Esophagus squamous epithelium (tissue), 5 donors: ENCODE data around the gene TNS1. TPM values are rescaled to one million over a fixed set of nuclear protein-coding genes. Genes with fewer than 3 reads are reported as not detected.

Source experiments
- DNase-seq: peaks from one replicate; lab custom pipeline; 2025; lab: John Stamatoyannopoulos, UW
- H3K27ac ChIP-seq, 4 donors: fragments of 200-600 bp; sonication (generic); one replicate each; pipeline ENCODE4 v1.5.1; 2016 to 2019; ENCODE audit warnings: mild to moderate bottlenecking in 1 of 4
- H3K27me3 ChIP-seq, 4 donors: fragments of 200-600 bp; sonication (generic); 1 replicate in 3 of 4; 2 replicates in 1 of 4; pipeline versions ENCODE4 v1.5.1 to v1.6.0; 2017 to 2021; ENCODE audit warnings: antibody characterized with exemption in 1 of 4
- H3K36me3 ChIP-seq, 3 donors: fragments of 200-600 bp; sonication (generic); one replicate each; pipeline ENCODE4 v1.5.1; 2016 to 2019
- H3K4me1 ChIP-seq, 3 donors: fragments of 200-600 bp; sonication (generic); one replicate each; pipeline ENCODE4 v1.5.1; 2017 to 2019
- H3K4me3 ChIP-seq, 4 donors: fragments of 200-600 bp; sonication (generic); 1 replicate in 3 of 4; 2 replicates in 1 of 4; pipeline ENCODE4 v1.5.1; 2016 to 2019; ENCODE audit warnings: mild to moderate bottlenecking in 2 of 4, moderate library complexity in 1 of 4
- H3K9me3 ChIP-seq, 3 donors: fragments of 200-600 bp; sonication (generic); one replicate each; pipeline ENCODE4 v1.5.1; 2016 to 2019
- CTCF ChIP-seq, 6 experiments: fragments of 450-650 bp in 4 of 6; fragments of 200-600 bp in 2 of 6; sonication (generic) in 2 of 6; IDR thresholded peaks; one replicate each; pipeline ENCODE4 v1.5.1; 2016 to 2019; ENCODE audit warnings: antibody characterized with exemption in 6 of 6, mild to moderate bottlenecking in 4 of 6, moderate library complexity in 4 of 6
- POLR2A ChIP-seq, 4 donors: fragments of 450-650 bp; IDR thresholded peaks; one replicate each; pipeline ENCODE4 v1.6.1; 2017; ENCODE audit warnings: antibody characterized with exemption in 4 of 4, mild to moderate bottlenecking in 4 of 4, moderate library complexity in 3 of 4
- WGBS, 2 donors: methylation state at CpG; one replicate each; pipeline ENCODE4 v1.1.5; 2018; 5-methylcytosine and 5-hydroxymethylcytosine counted together
- intact Hi-C: fragments of 100-400 bp; cut with DNase I; formaldehyde crosslinking; loops from one replicate; pipeline ENCODE4 v1.15.0; 2022
- total RNA-seq, 4 donors: library from RNA; depleted of rRNA; stranded (reverse); fragments of >200 nt; gene quantifications; one replicate each; pipeline ENCODE4 v1.1.0, GENCODE V29; 2016
- donor health status: DM: yes; HTN: yes; CAD: no.

Gene TNS1
- total RNA-seq, 4 donors from 2014 or later: 34.7 to 201 (median 59.2) TPM

GRCh38 chr2:217959723-217960122 is 43.1 kb downstream of the TNS1 start:
- intact Hi-C loops: no loop called here
- no peak for DNase-seq

GRCh38 chr2:217958884-217959225 is 43.9 kb downstream of the TNS1 start:
- Histone ChIP-seq H3K9me3 (no peaks in the 10 kb centered on the region), H3K4me3 (no peak overlapping the region), H3K27me3 (no peaks in the 10 kb centered on the region), H3K36me3 (no peaks in the 10 kb centered on the region), H3K27ac (peak overlapping the region in 3 of 4 donors; percentile 78 to 91 (median 85)), H3K4me1 (peaks cover 9 to 89% (median 21%) of the 10 kb centered on the region in 3 donors)
- intact Hi-C loops: no loop called here
- WGBS, 2 donors: 96 to 100% methylated on average over 1 to 3 of the region's 3 CpGs
- DNase-seq: no peak
- TF ChIP-seq POLR2A (IDR thresholded peaks at IDR 0.05) (no peak), CTCF (IDR thresholded peaks at IDR 0.05) (no peak)

More at GRCh38 chr2:217959723-217960122, 43.1 kb downstream of the TNS1 start:
- H3K27me3 ChIP-seq: no peaks in the 10 kb centered on the region
- peak overlapping the region in 3 of 4 donors; percentile 46 to 78 (median 51) for H3K27ac ChIP-seq
- 83 to 94% methylated on average over 3 to 8 of the region's 8 CpGs for WGBS, 2 donors
- no peaks in the 10 kb centered on the region for H3K9me3 ChIP-seq
- no peak overlapping the region for H3K4me3 ChIP-seq
- no peaks in the 10 kb centered on the region for H3K36me3 ChIP-seq
- TF ChIP-seq CTCF (IDR thresholded peaks at IDR 0.05) (no peak), POLR2A (IDR thresholded peaks at IDR 0.05) (no peak)
- H3K4me1 ChIP-seq: peaks cover 14 to 89% (median 21%) of the 10 kb centered on the region in 3 donors

GRCh38 chr2:217958206-217958883 is 44.5 kb downstream of the TNS1 start:
- Histone ChIP-seq H3K36me3 (no peaks in the 10 kb centered on the region), H3K27me3 (no peaks in the 10 kb centered on the region), H3K27ac (peak overlapping the region in 3 of 4 donors; percentile 78 to 91 (median 85)), H3K4me3 (no peak overlapping the region), H3K4me1 (peaks cover 13 to 89% (median 24%) of the 10 kb centered on the region in 3 donors), H3K9me3 (no peaks in the 10 kb centered on the region)
- TF ChIP-seq CTCF (IDR thresholded peaks at IDR 0.05): no peak
- TF ChIP-seq POLR2A (IDR thresholded peaks at IDR 0.05): no peak
- intact Hi-C loops: no loop called here
- DNase-seq: no peak
- WGBS, 2 donors: 77% methylated on average over 16 of the region's 16 CpGs

- Histone ChIP-seq H3K27me3 (no peaks in the 10 kb centered on the region), H3K27ac (peak overlapping the region; percentile 71 to 92 (median 88)), H3K36me3 (no peaks in the 10 kb centered on the region), H3K4me3 (peak overlapping the region in 1 of 4 donors; percentile 15), H3K9me3 (no peaks in the 10 kb centered on the region), H3K4me1 (peaks cover 13 to 94% (median 36%) of the 10 kb centered on the region in 3 donors)
- TF ChIP-seq POLR2A (IDR thresholded peaks at IDR 0.05) (peak in 2 of 4 donors; percentile 30 to 31), CTCF (IDR thresholded peaks at IDR 0.05) (no peak)
- no peak for DNase-seq
- intact Hi-C loops: no loop called here
- WGBS, 2 donors: 57 to 76% methylated on average over 3 to 10 of the region's 16 CpGs
Measured at GRCh38 chr2:217956586-217957457, 46.0 kb downstream of the TNS1 start.
